Fibroblast of peridontal ligament (primary cell): ENCODE data around the gene SCYGR4.
"Not testable (repeated sequence)": the region's sequence is repeated elsewhere in the genome, so short reads cannot be mapped to it uniquely, and the experiment has no call there.

Source experiments
- DNase-seq: peaks from one replicate; pipeline ENCODE4 v3.0.0-alpha.2; 2010; ENCODE audit errors: extremely low read depth

The SCYGR4 gene, protein sequence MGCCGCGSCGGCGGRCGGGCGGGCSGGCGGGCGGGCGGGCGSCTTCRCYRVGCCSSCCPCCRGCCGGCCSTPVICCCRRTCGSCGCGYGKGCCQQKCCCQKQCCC

DNA sequence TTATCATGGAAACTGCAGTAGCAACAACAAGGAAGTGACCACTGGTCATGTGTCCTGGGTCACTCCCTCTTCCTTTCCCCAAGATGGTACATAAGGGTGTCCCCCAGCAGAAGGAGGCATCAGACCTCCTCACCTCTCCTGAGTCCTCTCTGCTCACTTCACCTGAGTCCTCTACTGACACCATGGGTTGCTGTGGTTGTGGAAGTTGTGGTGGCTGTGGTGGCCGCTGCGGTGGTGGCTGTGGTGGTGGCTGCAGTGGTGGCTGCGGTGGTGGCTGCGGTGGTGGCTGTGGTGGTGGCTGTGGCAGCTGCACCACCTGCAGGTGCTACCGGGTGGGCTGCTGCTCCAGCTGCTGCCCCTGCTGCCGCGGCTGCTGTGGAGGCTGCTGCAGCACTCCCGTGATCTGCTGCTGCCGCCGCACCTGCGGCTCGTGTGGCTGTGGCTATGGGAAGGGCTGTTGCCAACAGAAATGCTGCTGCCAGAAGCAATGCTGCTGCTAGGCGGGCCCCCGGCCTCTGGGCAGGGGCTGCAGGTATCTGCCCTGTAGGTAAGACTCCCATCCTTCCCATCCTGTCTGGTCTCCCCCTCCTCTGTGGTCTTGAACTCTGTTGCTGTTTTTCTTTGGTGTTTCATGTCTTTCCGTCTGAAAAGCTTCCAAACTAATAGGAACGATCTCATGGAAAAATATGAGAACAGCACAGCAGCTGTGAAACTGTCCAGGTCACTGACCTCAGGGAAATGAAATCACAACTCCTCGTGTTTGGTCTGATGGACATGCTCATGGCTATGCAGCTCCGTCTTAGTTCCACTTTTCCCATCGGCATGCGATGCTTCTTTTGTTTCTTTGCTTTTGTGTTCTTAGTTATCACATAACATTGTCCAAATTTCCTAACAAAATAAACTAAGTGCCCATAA lies at the start of gene SCYGR4:
TSS of gene SCYGR4 (plus strand) at position 183 of the 915 bp plus-strand sequence. CDS start at position 183, 0 bp downstream.
- DNase-seq = no peak

DNA sequence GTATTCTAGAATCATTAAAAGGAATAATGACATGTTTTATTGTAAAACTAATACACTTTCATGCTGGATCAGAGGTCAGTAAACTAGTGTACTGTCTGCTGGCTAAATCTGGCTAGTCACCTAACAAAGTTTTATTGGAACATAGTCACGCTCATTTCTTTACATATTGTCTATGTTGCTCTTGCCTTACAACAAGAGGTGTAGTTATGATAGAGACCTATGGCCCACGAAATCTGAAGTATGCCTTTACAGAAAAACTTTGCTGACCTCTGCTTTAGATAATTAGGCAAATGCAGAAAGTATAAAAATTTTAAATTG lies 48.5 kb upstream of the SCYGR4 start:
- no peak for DNase-seq

DNA sequence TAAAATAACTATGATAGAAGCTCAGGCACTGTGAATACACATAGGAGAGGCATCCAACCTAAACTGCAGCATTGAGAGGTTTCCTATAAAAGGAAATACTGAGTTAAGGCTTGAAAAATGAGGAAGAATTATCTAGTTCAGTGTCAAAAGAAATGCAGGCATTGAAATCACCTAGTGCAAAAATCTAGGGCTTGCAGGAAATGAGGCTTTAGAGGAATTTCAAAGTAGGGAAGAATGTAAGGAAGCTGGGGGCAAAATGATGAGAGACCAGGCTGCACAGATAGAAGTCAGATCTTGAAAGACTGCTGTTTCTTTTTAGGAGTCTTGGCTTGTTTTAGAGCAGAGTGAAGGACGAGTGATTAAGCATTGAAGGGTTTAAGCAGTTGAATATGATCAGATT lies 46.7 kb upstream of the SCYGR4 start:
- DNase-seq = no peak

DNA sequence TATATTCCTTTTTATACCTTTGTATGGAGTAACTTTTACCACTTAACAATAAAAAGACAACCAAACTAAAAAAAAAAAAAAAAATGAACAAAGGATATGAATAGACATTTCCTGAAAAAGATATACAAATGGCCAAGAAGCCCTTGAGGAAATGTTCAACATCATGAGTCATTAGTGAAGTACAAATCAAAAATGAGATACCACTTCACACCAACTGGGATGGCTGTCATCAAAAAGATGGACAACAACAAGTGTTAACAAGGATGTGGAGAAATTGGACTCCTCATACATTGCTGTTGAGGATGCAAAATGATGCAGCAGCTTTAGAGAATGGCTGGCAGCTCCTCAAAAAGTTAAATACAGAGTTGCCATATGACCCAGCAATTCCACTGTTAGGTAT lies 41.2 kb upstream of the SCYGR4 start:
- no peak for DNase-seq

DNA sequence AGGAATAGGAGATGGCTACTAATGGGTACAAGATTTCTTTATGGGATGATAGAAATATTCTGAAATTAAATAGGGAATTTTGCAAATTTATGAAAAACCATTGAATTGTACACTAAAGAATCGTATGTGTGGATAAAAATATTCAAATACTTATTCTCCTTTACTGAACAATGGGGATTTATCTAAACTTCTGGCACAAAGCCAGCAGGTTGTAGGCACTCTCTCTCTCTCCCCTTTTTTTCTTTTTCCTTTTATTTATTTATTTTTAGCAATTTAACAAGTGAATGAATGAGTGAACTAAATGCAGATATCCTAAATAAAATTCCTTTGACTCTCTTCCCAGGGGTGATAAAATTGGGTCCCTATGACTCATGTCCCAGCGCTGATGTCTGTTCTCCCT lies 40.5 kb upstream of the SCYGR4 start:
- no peak for DNase-seq

DNA sequence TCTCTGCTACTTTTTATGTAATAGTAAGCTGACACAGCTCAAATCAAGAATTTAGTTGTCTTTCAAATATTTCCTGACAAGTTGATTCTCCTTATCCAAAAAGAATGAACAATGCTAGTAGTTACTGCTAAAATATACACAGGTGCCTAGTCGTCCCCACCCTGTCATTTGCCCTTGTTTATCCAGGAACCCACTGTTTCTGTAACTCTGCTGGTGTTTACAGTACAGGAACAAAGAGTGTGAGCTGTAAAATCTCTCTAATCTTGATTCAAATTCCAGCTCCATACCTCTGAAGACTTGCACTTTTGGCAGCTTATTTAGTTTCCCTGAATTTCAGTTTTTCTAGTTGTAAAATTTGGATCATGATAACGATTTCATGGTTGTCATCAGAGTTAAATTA lies 39.7 kb upstream of the SCYGR4 start:
- DNase-seq = no peak

DNA sequence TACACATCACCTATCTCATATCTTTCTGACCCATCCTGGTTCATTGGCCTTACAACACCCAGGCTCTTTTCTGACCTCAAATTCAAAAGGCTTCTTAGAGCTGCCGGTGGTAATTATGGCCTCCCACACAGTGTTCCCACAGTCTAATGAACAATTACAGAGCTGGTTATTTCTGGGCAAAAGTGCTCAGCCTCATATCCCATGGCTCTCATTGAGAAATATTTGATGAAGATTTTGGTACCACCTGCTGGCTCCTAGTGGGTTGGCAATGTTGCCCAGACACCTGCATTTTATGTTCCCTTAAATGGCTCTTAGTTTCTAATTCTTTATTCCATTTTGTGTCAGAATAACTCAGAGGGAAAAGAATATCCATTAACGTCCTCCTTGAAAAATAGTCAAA lies 38.7 kb upstream of the SCYGR4 start:
- no peak for DNase-seq

DNA sequence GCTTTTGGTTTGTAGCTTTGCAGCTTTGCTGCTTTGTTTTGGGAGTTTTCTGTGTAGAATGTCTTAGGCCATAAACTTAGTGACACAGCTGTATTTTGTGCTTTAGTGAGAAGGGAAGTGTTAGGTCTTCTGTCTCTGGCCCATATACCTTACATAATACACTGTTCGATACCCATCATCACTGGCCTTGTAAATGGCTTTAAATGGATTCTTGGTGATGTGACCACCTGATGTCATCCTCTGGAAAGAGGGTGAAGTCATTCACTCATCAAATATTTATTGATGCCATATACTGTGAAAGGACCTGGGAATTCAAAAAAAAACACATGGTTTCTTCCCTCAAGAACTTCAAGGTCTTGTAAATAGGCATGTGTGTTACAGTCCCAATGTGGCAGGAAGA lies 37.5 kb upstream of the SCYGR4 start:
- DNase-seq = no peak

DNA sequence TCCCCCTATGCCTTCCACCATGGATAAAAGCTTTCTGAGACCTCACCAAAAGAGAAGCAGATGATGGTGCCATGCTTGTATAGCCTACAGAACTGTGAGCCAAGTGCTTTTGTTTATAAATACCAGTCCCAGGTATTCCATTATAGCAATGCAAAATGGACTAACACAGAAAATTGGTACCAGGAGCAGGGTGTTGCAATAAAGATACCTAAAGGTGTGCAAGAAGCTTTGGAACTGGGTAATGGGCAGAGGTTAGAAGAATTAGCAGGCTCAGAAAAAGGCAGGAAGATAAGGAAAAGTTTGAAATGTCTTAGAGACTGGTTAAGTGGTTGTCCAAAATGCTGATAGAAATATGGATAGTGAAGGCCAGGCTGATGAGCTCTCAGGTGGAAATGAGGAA lies 34.9 kb upstream of the SCYGR4 start:
- no peak for DNase-seq

DNA sequence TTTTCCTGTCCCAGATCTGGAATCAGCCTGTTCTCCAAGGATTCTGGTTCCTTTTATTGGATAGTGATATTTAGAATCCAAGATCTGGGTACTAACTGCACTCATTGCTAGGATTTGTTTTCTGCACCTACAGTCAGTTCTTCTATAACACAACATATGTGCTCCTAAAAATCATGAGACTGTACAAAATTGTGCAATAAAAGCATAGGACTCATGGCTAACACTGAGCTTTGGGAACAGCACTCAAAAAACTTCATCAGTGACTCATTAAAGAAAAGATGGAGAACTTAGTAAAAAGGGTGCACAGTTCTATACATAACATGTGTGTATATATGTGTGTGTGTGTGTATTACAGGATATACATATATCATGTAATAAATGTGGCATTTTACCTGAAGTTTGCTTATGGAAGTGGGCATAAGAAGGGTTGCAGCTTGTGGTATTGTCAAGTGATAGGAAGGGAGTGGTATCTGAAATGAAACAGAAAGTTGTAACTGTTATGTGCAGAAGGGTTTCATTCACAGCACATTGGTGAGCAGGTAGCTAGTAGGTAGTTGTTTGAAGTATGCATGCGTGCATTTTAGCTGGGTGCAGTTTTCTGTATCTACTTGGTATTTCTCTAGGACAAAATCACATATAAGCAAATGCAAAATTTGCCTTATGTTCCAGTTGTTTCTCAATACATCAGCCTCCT lies 24.5 kb upstream of the SCYGR4 start:
- no peak for DNase-seq

DNA sequence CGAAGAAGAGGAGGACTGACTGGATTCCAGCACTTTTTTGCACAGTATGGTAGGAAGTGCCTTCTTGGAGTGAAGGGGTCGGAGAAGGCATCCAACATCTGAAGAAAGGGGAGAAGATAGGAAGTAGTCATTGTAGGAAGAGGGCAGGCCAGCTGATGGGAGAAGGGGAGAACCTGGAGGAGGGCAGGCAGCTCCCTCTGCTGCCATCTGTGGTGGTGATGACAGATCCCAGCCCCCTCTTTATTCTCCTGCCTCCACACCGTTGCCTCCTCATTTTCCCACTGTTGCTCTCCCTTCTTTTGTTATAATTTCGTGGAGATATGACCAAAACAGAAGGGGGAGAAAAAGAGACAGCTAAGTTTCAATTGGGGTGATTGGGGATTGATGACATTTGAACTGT lies 21.5 kb upstream of the SCYGR4 start:
- DNase-seq = no peak

DNA sequence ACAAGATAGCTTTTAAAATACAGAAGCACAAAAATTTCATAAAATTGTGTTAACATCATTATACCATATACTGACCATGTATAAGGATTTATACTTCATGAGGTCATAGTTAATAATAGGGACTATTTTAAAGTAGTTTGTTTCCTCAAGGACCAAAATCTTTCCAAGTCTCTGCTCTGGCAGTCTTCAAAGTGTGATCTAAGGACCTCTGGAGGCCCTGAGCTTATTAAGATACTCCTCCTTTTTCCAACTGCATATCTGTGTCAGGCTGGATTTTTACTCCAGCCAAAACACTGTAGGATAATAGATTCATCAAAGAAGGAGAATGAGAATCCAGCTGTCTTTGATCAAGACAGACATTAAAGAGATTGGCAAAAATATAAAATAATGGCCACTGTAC lies 20.3 kb upstream of the SCYGR4 start:
- DNase-seq = no peak

DNA sequence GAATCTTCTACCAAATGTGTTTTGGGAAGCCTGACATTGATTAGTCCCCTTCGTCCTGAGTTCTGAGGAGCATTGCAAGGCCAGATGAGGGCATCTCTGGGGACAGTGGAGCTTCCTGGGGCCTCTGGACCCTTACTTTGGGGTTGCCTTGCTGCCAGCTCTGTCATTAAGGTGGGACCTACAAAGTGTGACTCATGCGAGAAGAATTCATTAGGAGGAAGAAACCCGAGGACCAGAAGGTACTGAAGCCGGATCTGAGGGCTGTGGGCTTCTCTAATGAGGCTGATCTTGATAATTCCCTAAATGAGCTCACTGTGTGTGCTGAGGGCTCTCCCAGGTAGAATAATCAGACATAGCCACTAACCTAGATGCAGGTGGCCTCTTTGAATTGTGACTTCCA lies 19.3 kb upstream of the SCYGR4 start:
- no peak for DNase-seq

DNA sequence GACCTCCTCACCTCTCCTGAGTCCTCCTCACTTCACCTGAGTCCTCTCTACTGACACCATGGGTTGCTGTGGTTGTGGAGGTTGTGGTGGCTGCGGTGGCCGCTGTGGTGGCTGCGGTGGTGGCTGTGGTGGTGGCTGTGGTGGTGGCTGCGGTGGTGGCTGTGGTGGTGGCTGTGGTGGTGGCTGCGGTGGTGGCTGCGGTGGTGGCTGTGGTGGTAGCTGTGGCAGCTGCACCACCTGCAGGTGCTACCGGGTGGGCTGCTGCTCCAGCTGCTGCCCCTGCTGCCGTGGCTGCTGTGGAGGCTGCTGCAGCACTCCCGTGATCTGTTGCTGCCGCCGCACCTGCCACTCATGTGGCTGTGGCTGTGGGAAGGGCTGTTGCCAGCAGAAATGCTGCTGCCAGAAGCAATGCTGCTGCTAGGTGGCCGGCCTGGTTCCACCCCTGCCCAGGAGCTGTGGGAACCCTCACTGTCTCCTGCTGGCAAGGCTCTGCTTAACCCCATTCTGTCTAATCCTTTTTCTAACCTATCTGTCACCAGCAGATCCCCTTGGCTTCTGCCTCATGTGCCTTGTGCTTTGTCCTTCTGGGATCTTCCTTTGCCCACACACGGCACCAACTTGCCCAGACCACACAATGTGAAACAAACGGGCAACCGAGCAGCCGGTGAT lies 18.3 kb upstream of the SCYGR4 start, which contains the start of gene SCYGR2:
TSS of gene SCYGR2 (plus strand) at position 59 of the 669 bp plus-strand sequence. CDS start at position 59, 0 bp downstream.
- not testable (repeated sequence) for DNase-seq

DNA sequence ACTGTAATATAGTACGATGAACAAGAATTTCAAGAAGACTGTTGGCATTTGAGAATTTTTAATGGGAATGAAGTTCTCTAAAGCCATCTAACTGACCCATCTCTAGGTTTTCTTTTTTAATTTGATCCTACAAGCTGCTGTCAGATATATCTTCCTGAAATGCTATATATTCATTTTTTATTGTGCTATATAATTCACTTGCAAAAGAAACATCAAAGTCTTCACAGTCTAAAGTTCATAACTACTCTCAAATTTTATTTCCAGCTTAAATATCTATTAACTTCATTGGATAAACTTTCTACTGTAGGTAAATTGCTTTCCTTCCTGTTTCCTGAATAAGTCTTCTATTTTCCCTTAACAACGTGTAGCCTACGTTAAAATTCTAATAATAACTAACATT lies 14.9 kb upstream of the SCYGR4 start:
- no peak for DNase-seq

DNA sequence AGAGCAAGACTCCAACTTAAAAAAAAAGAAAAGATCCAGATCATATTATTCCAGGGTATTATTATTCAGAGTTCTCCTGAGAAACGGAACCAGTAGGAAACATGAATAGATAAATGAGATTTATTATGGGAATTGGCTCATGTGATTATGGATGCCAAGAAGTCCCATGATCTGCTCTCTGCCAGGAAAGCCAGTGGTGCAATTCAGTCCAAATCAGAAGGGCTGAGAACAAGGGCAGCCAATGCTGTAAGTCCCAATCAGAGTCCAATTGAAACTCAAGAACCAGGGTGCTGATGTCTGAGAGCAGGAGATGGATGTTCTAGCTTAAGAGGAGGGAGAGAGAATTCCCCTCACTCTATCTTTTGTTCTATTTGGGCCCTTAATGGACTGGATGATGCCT lies 10.8 kb upstream of the SCYGR4 start:
- peak; percentile 5 for DNase-seq

DNA sequence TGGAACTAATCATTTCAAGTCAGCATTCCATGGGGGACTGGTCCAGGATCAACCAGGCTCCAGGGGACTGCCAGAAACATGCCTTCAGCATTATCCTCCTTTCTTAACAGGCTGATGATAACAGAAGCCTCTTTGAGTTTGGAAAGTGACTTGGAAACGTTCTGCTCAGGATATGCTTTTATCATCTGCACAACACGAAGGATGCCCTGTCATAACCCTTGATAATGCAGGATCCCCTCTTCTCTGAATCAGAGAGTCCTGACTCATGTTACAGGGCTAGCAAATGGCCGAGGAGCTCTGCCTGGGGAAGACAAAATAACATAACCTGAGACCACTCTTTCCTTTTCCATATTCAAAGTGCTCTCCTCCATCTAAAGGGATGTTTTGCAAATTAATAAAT lies 9.4 kb upstream of the SCYGR4 start:
- no peak for DNase-seq

DNA sequence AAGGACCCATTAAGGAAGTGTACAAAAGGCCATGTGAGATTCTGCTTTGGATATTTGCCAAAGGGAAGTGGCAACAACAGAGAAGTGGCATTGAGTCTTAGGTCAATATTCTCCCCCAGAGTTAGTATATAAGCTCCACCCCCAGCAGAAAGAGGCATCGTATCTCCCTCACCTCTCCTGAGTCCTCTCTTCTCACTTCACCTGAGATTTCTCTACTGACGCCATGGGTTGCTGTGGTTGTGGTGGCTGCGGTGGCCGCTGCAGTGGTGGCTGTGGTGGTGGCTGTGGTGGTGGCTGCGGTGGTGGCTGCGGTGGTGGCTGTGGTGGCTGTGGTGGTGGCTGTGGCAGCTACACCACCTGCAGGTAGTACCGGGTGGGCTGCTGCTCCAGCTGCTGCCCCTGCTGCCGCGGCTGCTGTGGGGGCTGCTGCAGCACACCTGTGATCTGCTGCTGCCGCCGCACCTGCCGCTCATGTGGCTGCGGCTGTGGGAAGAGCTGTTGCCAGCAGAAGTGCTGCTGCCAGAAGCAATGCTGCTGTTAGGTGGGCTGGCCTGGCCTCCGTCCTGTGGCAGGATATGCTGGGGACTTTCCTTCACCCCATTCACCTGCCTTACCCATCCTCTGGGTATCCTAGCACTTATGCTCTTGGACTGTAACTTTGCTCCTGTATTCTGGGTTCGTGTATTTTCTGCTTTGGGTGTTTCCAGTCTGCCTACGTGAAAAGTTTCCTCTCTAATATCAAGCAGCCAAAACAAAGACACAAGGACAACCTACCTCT lies 8.5 kb upstream of the SCYGR4 start:
- DNase-seq = no peak

DNA sequence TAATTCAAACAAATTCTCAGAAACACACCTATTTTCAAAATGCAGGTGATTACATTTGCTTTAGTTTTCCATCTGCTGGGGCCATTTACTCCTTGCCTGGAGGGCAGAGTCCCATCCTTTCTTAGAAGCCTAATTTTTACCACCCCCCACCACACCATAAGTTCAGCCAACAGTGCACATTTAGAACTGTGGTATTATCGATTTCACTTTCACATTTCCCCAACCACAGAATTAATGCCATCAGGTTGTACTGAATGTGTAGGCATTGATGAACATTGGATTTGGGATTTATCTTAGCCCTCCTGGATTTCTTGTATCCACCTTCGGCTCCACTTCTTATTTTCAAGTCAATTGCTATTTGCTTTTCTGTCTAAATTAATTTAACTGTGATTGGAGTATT lies 7.2 kb upstream of the SCYGR4 start:
- DNase-seq = no peak

DNA sequence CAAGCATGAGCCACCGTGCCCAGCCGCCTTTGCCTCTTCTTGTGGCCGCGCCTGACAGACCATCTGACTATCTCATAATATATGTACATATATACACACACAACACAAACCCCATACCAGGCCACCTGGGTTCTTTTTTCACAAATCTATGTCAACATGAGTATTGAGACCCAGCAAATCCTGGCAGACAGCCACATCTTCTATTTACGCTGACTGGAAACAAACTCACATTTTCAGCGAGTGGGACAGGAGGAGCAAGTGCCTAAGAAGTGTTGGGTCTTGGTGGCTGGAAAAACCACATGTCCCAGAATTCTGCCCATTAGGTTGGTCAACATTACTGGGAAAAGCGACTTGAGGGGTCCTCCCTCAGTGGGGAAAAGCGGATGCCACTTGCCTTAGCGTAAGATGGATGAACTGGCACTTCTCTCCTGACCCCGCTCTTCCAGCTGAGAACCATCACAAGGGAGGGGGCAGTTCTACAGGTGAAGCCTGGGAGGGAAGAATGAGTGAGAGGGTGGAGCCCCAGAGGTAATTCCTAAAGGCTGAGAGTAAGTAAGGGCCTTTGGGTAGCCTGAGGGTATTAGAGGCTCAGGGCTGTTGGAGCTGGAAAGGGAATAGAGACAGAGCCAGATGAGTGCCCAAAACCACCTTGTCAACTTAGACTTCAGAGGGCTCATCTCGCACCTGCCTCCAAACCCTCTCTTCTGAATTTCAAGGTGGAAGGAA lies 4.6 kb upstream of the SCYGR4 start:
- DNase-seq = no peak

DNA sequence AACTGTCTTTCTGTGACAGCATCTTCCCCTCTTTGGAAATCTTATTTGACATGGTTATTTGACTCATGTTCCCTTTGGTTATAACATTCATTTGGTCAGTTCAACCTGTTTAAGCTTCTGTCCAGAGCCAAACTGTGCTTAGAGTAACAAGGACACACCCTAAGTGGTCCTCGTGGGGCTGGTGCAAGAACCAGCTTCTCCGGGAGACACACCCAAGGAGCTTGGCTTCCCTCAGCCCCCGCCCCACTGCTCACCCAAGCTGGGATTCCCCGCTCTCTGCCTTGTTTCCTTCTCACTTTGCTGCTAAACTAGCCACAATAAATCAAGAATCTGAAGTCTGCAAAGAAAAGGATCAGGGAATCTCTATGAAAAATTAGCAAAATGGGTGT lies 4.0 kb upstream of the SCYGR4 start:
- no peak for DNase-seq
